ENCODE results near the gene CRELD1. TPM values are rescaled to one million over a fixed set of nuclear protein-coding genes. Genes with fewer than 3 reads are reported as not detected.

The CRELD1 gene
- total RNA-seq, 1 donor from 2014 or later: 60.3 TPM

- H3K27me3 Mint-ChIP-seq: no peaks in the 10 kb centered on the region
- peak overlapping the region; percentile 96 for H3K4me3 Mint-ChIP-seq (ENCODE audit: low read depth)
- peaks cover 17% of the 10 kb centered on the region for H3K4me1 Mint-ChIP-seq (ENCODE audit: low read depth)
- peak overlapping the region; percentile 98 for H3K27ac Mint-ChIP-seq
- H3K36me3 Mint-ChIP-seq (ENCODE audit: insufficient read depth): peaks cover 10% of the 10 kb centered on the region
- TF ChIP-seq, protein P1, sequence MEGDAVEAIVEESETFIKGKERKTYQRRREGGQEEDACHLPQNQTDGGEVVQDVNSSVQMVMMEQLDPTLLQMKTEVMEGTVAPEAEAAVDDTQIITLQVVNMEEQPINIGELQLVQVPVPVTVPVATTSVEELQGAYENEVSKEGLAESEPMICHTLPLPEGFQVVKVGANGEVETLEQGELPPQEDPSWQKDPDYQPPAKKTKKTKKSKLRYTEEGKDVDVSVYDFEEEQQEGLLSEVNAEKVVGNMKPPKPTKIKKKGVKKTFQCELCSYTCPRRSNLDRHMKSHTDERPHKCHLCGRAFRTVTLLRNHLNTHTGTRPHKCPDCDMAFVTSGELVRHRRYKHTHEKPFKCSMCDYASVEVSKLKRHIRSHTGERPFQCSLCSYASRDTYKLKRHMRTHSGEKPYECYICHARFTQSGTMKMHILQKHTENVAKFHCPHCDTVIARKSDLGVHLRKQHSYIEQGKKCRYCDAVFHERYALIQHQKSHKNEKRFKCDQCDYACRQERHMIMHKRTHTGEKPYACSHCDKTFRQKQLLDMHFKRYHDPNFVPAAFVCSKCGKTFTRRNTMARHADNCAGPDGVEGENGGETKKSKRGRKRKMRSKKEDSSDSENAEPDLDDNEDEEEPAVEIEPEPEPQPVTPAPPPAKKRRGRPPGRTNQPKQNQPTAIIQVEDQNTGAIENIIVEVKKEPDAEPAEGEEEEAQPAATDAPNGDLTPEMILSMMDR (IDR thresholded peaks at IDR 0.05; ENCODE audit: unreplicated experiment): peak; percentile 74
- H3K9me3 Mint-ChIP-seq (ENCODE audit: low read depth): no peaks in the 10 kb centered on the region
- DNase-seq (ENCODE audit: low spot score, unreplicated experiment): peak; percentile 76
Measured at GRCh38 chr3:9932843-9933560, 632 bp upstream of the CRELD1 start.

DNA sequence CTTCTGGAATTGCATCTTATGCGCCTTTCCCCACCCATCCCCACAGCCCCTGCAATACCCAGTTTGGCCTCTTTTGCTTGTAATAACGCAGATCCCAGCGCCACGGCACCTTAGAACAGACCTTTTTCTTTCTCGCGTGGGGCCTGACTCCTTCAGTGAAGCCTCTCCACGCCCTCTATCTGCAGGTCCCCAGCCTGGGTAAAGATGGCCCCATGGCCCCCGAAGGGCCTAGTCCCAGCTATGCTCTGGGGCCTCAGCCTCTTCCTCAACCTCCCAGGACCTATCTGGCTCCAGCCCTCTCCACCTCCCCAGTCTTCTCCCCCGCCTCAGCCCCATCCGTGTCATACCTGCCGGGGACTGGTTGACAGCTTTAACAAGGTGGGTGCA lies 594 bp downstream of the CRELD1 start:
- no peaks in the 10 kb centered on the region for H3K9me3 Mint-ChIP-seq (ENCODE audit: low read depth)
- peaks cover 17% of the 10 kb centered on the region for H3K4me1 Mint-ChIP-seq (ENCODE audit: low read depth)
- TF ChIP-seq, protein P1 (IDR thresholded peaks at IDR 0.05; ENCODE audit: unreplicated experiment): peak; percentile 30
- DNase-seq (ENCODE audit: low spot score, unreplicated experiment): no peak
- H3K4me3 Mint-ChIP-seq (ENCODE audit: low read depth): peak overlapping the region; percentile 96
- H3K27me3 Mint-ChIP-seq: no peaks in the 10 kb centered on the region
- peaks cover 11% of the 10 kb centered on the region for H3K36me3 Mint-ChIP-seq (ENCODE audit: insufficient read depth)
- peak overlapping the region; percentile 98 for H3K27ac Mint-ChIP-seq

- no peak for DNase-seq (ENCODE audit: low spot score, unreplicated experiment)
- H3K27me3 Mint-ChIP-seq: no peaks in the 10 kb centered on the region
- no peaks in the 10 kb centered on the region for H3K9me3 Mint-ChIP-seq (ENCODE audit: low read depth)
- TF ChIP-seq, protein P1 (IDR thresholded peaks at IDR 0.05; ENCODE audit: unreplicated experiment): no peak
- H3K4me3 Mint-ChIP-seq (ENCODE audit: low read depth): peak overlapping the region; percentile 96
- H3K36me3 Mint-ChIP-seq (ENCODE audit: insufficient read depth): peaks cover 11% of the 10 kb centered on the region
- H3K27ac Mint-ChIP-seq: no peak overlapping the region
- peaks cover 17% of the 10 kb centered on the region for H3K4me1 Mint-ChIP-seq (ENCODE audit: low read depth)
Measured at GRCh38 chr3:9934993-9935392, 1.4 kb downstream of the CRELD1 start.

- H3K4me1 Mint-ChIP-seq (ENCODE audit: low read depth): peaks cover 17% of the 10 kb centered on the region
- H3K27me3 Mint-ChIP-seq: no peaks in the 10 kb centered on the region
- H3K27ac Mint-ChIP-seq: no peak overlapping the region
- TF ChIP-seq, protein P1 (IDR thresholded peaks at IDR 0.05; ENCODE audit: unreplicated experiment): no peak
- H3K4me3 Mint-ChIP-seq (ENCODE audit: low read depth): no peak overlapping the region
- no peak for DNase-seq (ENCODE audit: low spot score, unreplicated experiment)
- no peaks in the 10 kb centered on the region for H3K9me3 Mint-ChIP-seq (ENCODE audit: low read depth)
- peaks cover 10% of the 10 kb centered on the region for H3K36me3 Mint-ChIP-seq (ENCODE audit: insufficient read depth)
Measured at GRCh38 chr3:9935966-9936510, 2.4 kb downstream of the CRELD1 start.

- no peaks in the 10 kb centered on the region for H3K9me3 Mint-ChIP-seq (ENCODE audit: low read depth)
- DNase-seq (ENCODE audit: low spot score, unreplicated experiment): no peak
- H3K27ac Mint-ChIP-seq: no peak overlapping the region
- no peak overlapping the region for H3K4me3 Mint-ChIP-seq (ENCODE audit: low read depth)
- peaks cover 16% of the 10 kb centered on the region for H3K36me3 Mint-ChIP-seq (ENCODE audit: insufficient read depth)
- H3K4me1 Mint-ChIP-seq (ENCODE audit: low read depth): peaks cover 17% of the 10 kb centered on the region
- TF ChIP-seq, protein P1 (IDR thresholded peaks at IDR 0.05; ENCODE audit: unreplicated experiment): no peak
- no peaks in the 10 kb centered on the region for H3K27me3 Mint-ChIP-seq
Measured at GRCh38 chr3:9937486-9938238, 4.0 kb downstream of the CRELD1 start.
